Astrocyte (in vitro differentiated cells and primary cell): ENCODE results near the gene OR1J1. TPM values are rescaled to one million over a fixed set of nuclear protein-coding genes. Genes with fewer than 3 reads are reported as not detected.

Experiments
- DNase-seq: peaks from one replicate; pipeline ENCODE4 v3.0.0-alpha.2; 2010; ENCODE audit warnings: low read depth
- FAIRE-seq: peaks from 2 replicates; lab custom pipeline; 2011; peaks lifted over from hg19 to GRCh38; lab: Jason Lieb, UNC
- H2AFZ ChIP-seq: 2 replicates; pipeline ENCODE4 v1.6.0; 2012; ENCODE audit warnings: low read depth, low read length, inconsistent platforms
- H3K27ac ChIP-seq: 2 replicates; pipeline ENCODE4 v1.5.1; 2011; ENCODE audit warnings: low read depth, low read length, inconsistent platforms
- H3K27me3 ChIP-seq: 2 replicates; pipeline ENCODE4 v1.6.0; 2011; ENCODE audit warnings: low read length, inconsistent platforms; ENCODE audit not compliant: insufficient read depth
- H3K36me3 ChIP-seq: 2 replicates; pipeline ENCODE4 v1.5.1; 2011; ENCODE audit warnings: low read length, inconsistent platforms; ENCODE audit not compliant: insufficient read depth
- H3K4me1 ChIP-seq: 2 replicates; pipeline ENCODE4 v1.5.1; 2011; ENCODE audit warnings: low read length, inconsistent platforms; ENCODE audit not compliant: insufficient read depth
- H3K4me2 ChIP-seq: 2 replicates; pipeline ENCODE4 v1.6.0; 2012; ENCODE audit warnings: low read length, inconsistent platforms
- H3K4me3 ChIP-seq: 2 replicates; pipeline ENCODE4 v1.5.1; 2011; ENCODE audit warnings: low read depth, mild to moderate bottlenecking, low read length, inconsistent platforms; ENCODE audit not compliant: insufficient read depth
- H3K79me2 ChIP-seq: 2 replicates; pipeline ENCODE4 v1.6.0; 2012; ENCODE audit warnings: mild to moderate bottlenecking, low read length, inconsistent platforms; ENCODE audit not compliant: insufficient read depth
- H3K9ac ChIP-seq: 2 replicates; pipeline ENCODE4 v1.6.0; 2012; ENCODE audit warnings: mild to moderate bottlenecking, low read length, inconsistent platforms
- H3K9me3 ChIP-seq: 2 replicates; pipeline ENCODE4 v1.5.1; 2012; ENCODE audit warnings: low read depth, mild to moderate bottlenecking, low read length, inconsistent platforms; ENCODE audit not compliant: insufficient read depth
- H4K20me1 ChIP-seq: 2 replicates; pipeline ENCODE4 v1.6.0; 2012; ENCODE audit warnings: low read length, inconsistent platforms; ENCODE audit not compliant: insufficient read depth
- H3K27ac Mint-ChIP-seq: one replicate; pipeline ENCODE4 v1.8.0; 2021; ENCODE audit warnings: mild to moderate bottlenecking, mixed read lengths; ENCODE audit not compliant: unreplicated experiment
- H3K27me3 Mint-ChIP-seq: one replicate; pipeline ENCODE4 v1.8.0; 2021; ENCODE audit warnings: low read depth, mixed read lengths; ENCODE audit not compliant: unreplicated experiment
- H3K36me3 Mint-ChIP-seq: one replicate; pipeline ENCODE4 v1.8.0; 2021; ENCODE audit warnings: low read depth, mixed read lengths; ENCODE audit not compliant: unreplicated experiment
- H3K4me1 Mint-ChIP-seq: one replicate; pipeline ENCODE4 v1.8.0; 2021; ENCODE audit warnings: low read depth, mixed read lengths; ENCODE audit not compliant: unreplicated experiment
- H3K4me3 Mint-ChIP-seq: one replicate; pipeline ENCODE4 v1.8.0; 2021; ENCODE audit warnings: mild to moderate bottlenecking, moderate library complexity, mixed read lengths; ENCODE audit not compliant: unreplicated experiment
- H3K9me3 Mint-ChIP-seq: one replicate; pipeline ENCODE4 v1.8.0; 2021; ENCODE audit warnings: mild to moderate bottlenecking, mixed read lengths; ENCODE audit not compliant: unreplicated experiment
- CTCF ChIP-seq: IDR thresholded peaks from 2 replicates; pipeline ENCODE4 v1.5.1; 2011; ENCODE audit warnings: low read depth, mild to moderate bottlenecking, inconsistent platforms, low read length, moderate library complexity; ENCODE audit not compliant: insufficient read depth
- EZH2 ChIP-seq: IDR thresholded peaks from 2 replicates; pipeline ENCODE4 v1.6.1; 2012; ENCODE audit warnings: mild to moderate bottlenecking, low read length, inconsistent platforms; ENCODE audit not compliant: insufficient read depth
- total RNA-seq: library from RNA; stranded (reverse); gene quantifications from 2 replicates; pipeline ENCODE4 v1.2.1, GENCODE V29; 2021

Gene OR1J1
- total RNA-seq, 1 donor from 2014 or later = not detected

DNA sequence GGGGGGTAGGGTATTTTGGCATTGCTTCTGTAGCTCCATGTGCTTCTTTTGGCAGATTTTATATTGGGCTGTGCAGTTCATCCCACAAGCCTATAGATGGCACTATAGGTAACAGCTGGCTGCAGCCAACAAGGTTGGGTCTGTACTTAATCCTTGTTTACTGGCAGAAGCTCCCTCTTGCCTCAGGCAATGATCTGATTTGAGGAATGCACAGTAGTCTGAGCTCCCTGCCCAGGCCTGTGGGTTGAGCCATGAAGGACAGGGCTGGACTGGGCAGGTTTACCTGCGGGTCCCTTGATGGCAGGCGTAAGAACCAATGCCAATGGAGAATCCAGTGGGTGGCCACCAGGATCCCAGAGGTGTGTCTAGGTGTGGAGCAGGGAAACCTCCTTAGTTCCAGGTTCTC lies 21.2 kb upstream of the OR1J1 start:
- peaks cover 10% of the 10 kb centered on the region for H3K9me3 Mint-ChIP-seq
- H3K36me3 Mint-ChIP-seq = no peaks in the 10 kb centered on the region
- no peak overlapping the region for H3K9ac ChIP-seq
- H3K4me3 ChIP-seq = no peak overlapping the region
- peak; percentile 67 for TF ChIP-seq CTCF
- no peak for TF ChIP-seq EZH2
- DNase-seq = peak; percentile 8
- H3K4me3 Mint-ChIP-seq = no peak overlapping the region
- no peaks in the 10 kb centered on the region for H4K20me1 ChIP-seq
- FAIRE-seq = no peak
- no peaks in the 10 kb centered on the region for H3K4me1 ChIP-seq
- H3K27me3 Mint-ChIP-seq = peaks cover 9% of the 10 kb centered on the region
- no peaks in the 10 kb centered on the region for H3K36me3 ChIP-seq
- no peaks in the 10 kb centered on the region for H3K9me3 ChIP-seq
- H3K4me1 Mint-ChIP-seq = no peaks in the 10 kb centered on the region
- H2AFZ ChIP-seq = no peak overlapping the region
- no peak overlapping the region for H3K27ac Mint-ChIP-seq
- H3K27ac ChIP-seq = no peak overlapping the region
- no peak overlapping the region for H3K4me2 ChIP-seq
- H3K27me3 ChIP-seq = peaks cover 3% of the 10 kb centered on the region
- no peaks in the 10 kb centered on the region for H3K79me2 ChIP-seq

- Histone ChIP-seq H4K20me1 (no peaks in the 10 kb centered on the region), H3K9ac (no peak overlapping the region), H3K27ac (no peak overlapping the region), H3K27me3 (peaks cover 2% of the 10 kb centered on the region), H2AFZ (no peak overlapping the region), H3K9me3 (no peaks in the 10 kb centered on the region), H3K79me2 (no peaks in the 10 kb centered on the region), H3K4me2 (no peak overlapping the region), H3K4me1 (no peaks in the 10 kb centered on the region), H3K36me3 (no peaks in the 10 kb centered on the region), H3K4me3 (no peak overlapping the region)
- Mint-ChIP-seq H3K4me3 (no peak overlapping the region), H3K27me3 (peaks cover 12% of the 10 kb centered on the region), H3K4me1 (no peaks in the 10 kb centered on the region), H3K36me3 (no peaks in the 10 kb centered on the region), H3K27ac (no peak overlapping the region), H3K9me3 (peaks cover 4% of the 10 kb centered on the region)
- no peak for TF ChIP-seq EZH2
- TF ChIP-seq CTCF = no peak
- DNase-seq = no peak
- no peak for FAIRE-seq
These were observed 1.3 kb upstream of the OR1J1 start for GRCh38 chr9:122479062-122479461.

DNA sequence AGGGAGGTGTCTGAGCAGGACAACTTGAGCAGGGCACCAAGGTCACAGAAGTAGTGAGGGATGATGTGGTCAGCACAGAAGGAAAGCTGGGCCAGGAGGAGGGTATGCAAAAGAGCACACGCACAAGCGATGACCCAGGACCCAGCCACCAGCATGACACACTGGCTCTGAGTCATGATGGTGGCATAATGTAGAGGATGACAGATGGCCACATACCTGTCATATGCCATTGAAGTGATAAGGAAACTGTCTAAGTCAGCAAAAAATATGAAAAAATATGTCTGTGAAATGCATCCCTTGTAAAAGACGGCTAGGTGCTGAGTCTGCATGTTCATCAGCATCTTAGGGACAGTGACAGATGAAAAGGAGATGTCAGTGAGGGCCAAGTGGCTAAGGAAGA lies 380 bp downstream of the OR1J1 start:
- no peak overlapping the region for H3K4me3 ChIP-seq
- peaks cover 4% of the 10 kb centered on the region for H3K9me3 Mint-ChIP-seq
- H3K36me3 Mint-ChIP-seq = no peaks in the 10 kb centered on the region
- H2AFZ ChIP-seq = no peak overlapping the region
- no peaks in the 10 kb centered on the region for H4K20me1 ChIP-seq
- H3K79me2 ChIP-seq = no peaks in the 10 kb centered on the region
- no peak overlapping the region for H3K27ac ChIP-seq
- H3K27me3 Mint-ChIP-seq = peaks cover 14% of the 10 kb centered on the region
- no peak overlapping the region for H3K4me2 ChIP-seq
- no peak overlapping the region for H3K9ac ChIP-seq
- H3K4me1 ChIP-seq = no peaks in the 10 kb centered on the region
- H3K36me3 ChIP-seq = no peaks in the 10 kb centered on the region
- H3K27me3 ChIP-seq = peaks cover 2% of the 10 kb centered on the region
- no peak overlapping the region for H3K4me3 Mint-ChIP-seq
- no peak for FAIRE-seq
- no peak for DNase-seq
- H3K9me3 ChIP-seq = no peaks in the 10 kb centered on the region
- TF ChIP-seq CTCF (no peak), EZH2 (no peak)
- no peaks in the 10 kb centered on the region for H3K4me1 Mint-ChIP-seq
- no peak overlapping the region for H3K27ac Mint-ChIP-seq
